GM21381 (cell line): ENCODE data around the gene DHRS1.
"Not testable (repeated sequence)": the region's sequence is repeated elsewhere in the genome, so short reads cannot be mapped to it uniquely, and the experiment has no call there.

ENCODE experiments used
- ATAC-seq: cut with Tn5 transposase; IDR thresholded peaks from one replicate; pipeline ENCODE4 v1.9.1; 2021; ENCODE audit warnings: mild to moderate bottlenecking, moderate library complexity; ENCODE audit not compliant: unreplicated experiment

The DHRS1 gene

DNA sequence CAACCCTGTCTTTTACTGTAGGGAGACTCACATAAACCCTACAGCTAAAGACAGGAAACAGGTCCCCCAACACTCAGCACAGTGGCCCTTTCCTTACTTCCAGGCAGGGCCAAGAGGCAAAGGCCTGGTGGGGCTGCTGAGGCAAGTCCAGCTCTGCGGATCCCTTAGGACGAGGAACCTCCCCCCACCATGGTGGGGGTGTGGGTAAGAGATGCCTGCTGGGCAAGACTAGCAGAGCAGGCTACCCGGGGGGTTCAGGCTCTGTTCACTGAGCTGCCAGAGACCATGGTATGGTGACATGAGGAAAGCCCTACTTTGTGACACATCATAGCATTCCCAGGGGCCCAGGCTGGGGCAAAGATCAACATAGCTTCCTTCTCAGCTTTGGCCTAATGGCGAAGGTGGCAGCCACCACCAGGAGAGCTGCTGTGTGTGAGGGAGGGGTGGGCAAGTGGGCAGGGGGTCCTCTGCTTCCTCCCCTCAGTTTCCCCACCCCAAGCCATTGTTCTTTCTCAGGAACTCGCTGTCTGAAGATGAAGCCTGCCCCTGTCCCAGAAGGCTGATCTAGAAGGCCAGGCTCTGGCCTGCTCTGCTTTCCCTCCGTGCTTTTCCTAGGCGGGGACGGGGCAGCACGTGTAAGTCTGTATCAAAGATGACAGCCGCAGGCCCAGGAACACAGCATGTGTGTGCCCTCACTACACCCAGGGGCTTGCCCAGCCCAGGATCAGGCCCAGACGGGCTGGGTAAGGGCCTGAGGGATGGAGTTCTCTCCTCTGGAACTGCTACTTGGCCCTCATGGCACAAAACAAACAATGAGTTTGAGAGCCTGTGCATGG, 47.1 kb downstream of the DHRS1 start:
- ATAC-seq, result no peak

DNA sequence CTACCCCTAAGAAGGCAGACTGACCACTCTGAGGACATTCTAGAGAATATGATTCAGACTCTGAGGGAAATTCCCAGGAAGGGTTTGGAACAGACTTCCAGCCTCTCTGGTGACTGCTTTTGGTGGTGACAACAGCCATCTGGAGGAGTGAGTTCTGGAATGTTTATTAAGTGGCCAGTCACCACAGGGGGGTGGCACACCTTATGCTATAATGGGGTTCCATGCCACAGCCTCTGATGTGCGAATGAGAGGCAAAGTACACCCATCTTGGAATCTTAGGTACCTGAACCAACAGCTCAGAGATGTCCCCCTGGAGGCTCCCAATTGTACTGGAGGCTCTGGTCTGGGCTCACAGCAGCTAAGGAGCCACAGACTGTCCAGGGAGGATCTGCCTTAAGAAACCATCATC, 47.7 kb downstream of the DHRS1 start:
- ATAC-seq, result no peak

DNA sequence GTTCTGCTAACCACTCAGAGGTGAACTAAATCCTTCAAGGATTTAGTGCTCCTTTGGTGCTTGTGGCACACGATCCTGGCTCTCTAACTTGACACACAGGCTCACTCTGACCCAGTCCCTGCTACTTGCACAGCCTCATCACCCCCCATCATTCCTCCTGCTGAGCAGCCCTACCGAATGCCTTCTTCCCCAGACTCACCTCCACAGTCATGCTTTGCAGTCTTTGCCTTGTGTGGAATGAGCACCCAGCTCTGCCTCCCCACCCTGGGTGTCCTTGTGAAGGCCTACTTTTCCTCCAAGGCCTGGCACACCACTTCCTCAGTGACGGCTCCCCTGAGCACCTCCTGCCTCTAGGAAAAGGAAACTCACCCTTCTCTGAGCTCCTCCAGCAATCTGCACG, 49.2 kb downstream of the DHRS1 start:
- ATAC-seq, result no peak

DNA sequence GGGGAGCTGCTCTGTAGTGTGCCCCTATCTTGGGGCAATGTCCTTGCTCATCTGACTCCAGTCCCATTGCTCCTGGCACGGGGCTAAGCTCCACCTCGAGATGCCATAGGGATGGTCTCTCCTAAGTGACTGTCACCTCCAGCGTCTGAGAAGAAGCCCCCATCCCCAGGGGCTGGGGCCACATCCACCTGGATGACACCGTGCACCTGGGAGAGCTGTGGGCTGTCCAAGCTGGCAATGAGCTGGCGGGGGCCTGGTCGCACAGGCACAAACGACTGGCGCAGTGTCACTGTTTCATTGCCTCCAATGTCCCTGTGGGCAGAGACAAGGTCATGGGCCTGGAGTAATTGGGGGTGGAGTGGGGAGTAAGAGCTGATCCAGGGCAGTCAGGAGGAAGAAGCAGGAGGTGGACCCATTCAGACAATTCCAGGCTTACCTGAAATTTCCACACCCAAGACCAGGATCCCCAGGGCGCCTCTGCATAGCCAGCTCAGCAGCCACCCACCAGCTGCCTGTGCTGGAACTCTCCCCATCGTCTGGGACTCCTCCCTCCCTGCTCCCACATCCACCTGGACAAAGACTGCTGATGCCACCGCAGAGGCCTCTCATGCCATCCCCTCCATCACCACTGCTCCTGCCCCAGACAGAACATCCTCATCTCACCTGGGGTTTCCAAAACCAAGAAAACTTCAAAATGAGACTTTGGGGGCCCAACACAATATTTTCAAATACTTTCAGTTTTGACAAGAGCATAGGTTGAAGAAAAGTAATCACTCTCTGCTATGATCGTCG, 50.2 kb downstream of the DHRS1 start:
- no peak for ATAC-seq

DNA sequence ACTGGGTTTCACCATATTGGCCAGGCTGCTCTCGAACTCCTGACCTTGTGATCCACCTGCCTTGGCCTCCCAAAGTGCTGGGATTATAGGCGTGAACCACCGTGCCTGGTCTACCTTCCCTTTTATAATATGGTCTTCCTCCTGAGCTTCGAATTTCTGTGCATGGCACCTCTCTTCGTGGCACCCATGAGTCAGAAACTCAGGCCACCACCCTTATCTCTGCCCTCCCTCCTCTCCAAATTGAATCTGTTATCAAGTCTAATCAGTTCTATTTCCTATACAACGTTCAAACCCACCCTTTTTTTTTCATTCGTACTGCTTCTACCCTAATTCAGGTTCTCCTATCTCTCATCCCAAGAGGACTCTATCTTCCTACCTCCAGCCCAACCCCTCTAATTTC, 52.2 kb downstream of the DHRS1 start:
- no peak for ATAC-seq

DNA sequence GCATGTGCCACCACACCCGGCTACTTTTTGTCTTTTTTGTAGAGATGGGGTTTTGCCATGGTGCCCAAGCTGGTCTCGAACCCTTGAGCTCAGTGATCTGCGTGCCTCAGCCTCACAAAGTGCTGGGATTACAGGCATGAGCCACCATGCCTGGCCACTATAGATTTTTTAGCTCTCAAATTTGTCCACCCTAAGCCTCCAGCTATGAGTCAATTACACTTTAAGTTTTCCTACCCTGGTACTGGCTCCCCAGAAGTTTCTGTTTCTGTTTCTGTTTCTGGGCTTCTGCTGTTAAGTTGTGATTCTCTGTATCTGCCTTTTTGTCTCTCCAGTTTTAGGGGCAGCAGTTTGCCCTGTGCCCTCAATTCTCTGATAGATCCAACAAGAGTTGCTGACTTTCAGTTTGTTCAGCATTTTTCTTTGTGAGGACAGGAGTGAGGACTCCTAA, 52.8 kb downstream of the DHRS1 start:
- ATAC-seq, result no peak

DNA sequence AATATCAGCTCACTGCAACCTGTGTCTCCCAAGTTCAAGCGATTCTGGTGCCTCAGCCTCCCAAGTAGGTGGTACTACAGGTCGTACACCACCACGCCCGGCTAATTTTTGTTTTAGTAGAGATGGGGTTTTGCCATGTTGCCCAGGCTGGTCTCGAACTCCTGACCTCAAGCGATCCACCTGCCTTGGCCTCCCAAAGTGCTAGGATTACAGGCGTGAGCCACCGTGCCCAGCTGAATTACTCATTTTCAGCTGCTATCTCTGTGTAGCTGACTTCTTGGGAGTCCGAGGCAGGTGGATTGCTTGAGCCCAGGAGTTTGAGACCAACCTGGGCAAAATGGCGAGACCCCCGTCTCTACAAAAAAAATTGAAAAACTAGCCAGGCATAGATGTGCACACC, 54.2 kb downstream of the DHRS1 start:
- not testable (repeated sequence) for ATAC-seq

DNA sequence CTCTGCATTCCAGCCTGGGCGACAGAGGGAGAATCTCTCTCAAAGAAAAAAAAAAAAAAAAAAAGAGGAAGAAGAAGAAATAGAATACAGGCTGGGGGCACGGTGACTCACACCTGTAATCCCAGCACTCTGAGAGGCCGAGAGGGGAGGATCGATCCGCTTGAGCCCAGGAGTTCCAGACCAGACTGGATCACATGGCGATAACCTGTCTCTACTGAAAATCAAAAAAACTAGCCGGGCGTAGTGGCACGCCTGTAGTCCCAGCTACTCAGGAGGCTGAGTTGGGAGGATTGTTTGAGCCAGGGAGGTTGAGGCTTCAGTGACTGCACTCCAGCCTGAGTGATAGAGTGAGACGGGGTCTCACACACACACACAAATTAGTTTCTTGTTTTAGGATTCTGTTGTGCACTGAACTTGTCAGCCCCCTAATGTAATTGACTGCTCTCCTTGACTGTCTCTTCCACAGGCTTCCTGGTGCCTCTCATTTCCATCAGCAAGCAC, 56.2 kb downstream of the DHRS1 start:
- ATAC-seq, result no peak

DNA sequence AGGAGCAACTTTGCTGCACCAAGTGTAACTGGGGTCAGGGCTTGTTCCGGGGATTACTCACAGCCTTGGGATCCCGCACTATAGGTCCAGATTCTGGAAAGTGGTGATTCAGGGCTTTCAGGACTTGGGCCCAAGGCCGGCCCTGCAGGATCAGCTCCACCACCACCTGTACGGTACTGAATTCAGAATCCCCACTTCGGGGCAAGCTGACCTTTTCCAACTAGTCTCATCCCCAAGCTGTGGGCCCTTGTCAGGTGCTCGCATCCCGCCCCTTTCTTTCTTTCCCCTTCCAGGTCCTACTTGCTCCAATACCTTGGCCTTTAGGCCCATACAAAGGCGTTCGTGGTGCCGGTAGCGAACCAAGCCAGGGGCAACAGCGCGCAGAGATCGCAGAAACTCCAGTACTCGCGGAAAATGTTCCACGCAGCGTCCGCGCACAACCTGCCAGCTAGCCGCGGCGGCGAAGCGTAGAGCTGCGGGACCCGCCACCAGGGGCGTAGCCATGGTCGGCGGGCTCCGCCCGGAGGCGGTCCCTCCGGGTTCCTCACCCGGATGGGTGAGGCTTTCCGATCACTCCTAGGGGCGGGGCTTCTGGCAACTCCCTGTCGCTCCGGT, 57.6 kb downstream of the DHRS1 start:
- peak; percentile 74 for ATAC-seq
